A673 (cell line): ENCODE measurements around the gene PSMG3. TPM values are rescaled to one million over a fixed set of nuclear protein-coding genes. Genes with fewer than 3 reads are reported as not detected.

Experiments used
- BruUV-seq: library from RNA; stranded (reverse); fragments of 400-500 nt; replicated peaks from 2 replicates; lab custom pipeline; 2021; lab: Mats Ljungman, UMichigan
- CTCF ChIA-PET: fragments of 300-600 bp; sonication (Branson Sonifier 250); formaldehyde crosslinking; loops from one replicate; lab custom pipeline; 2022; ENCODE audit warnings: antibody characterized with exemption; lab: Charles Lee
- POLR2A ChIA-PET: fragments of 300-600 bp; sonication (Branson Sonifier 250); formaldehyde crosslinking; loops from one replicate; lab custom pipeline; 2022; ENCODE audit warnings: antibody characterized with exemption; ENCODE audit not compliant: low non-redundant PET; lab: Charles Lee
- DNase-seq: peaks from one replicate; pipeline ENCODE4 v3.0.0-alpha.2; 2015; ENCODE audit warnings: low spot score
- H3K27ac ChIP-seq: fragments of 200-600 bp; sonication (generic); 2 replicates; pipeline ENCODE4 v1.5.1; 2016; ENCODE audit warnings: mixed run types, low read depth, mild to moderate bottlenecking, mixed read lengths, antibody characterized with exemption, low read length; ENCODE audit not compliant: poor library complexity, severe bottlenecking
- H3K27me3 ChIP-seq: fragments of 200-600 bp; sonication (generic); replicated peaks from 2 replicates; pipeline ENCODE4 v1.6.1; 2017; ENCODE audit warnings: mixed run types, low read depth, mild to moderate bottlenecking, mixed read lengths, antibody characterized with exemption, low read length; ENCODE audit not compliant: insufficient read depth, poor library complexity
- H3K36me3 ChIP-seq: fragments of 200-600 bp; sonication (generic); 2 replicates; pipeline ENCODE4 v1.6.1; 2016; ENCODE audit warnings: mixed run types, mild to moderate bottlenecking, mixed read lengths, antibody characterized with exemption, low read length; ENCODE audit not compliant: insufficient read depth, poor library complexity, severe bottlenecking
- H3K4me1 ChIP-seq: fragments of 200-600 bp; sonication (generic); 2 replicates; pipeline ENCODE4 v1.6.1; 2017; ENCODE audit warnings: mixed run types, mild to moderate bottlenecking, mixed read lengths, antibody characterized with exemption, low read length; ENCODE audit not compliant: insufficient read depth, poor library complexity, severe bottlenecking
- H3K4me3 ChIP-seq: fragments of 200-600 bp; sonication (generic); 2 replicates; pipeline ENCODE4 v1.5.1; 2016; ENCODE audit warnings: low read depth, mixed run types, mild to moderate bottlenecking, mixed read lengths, low read length; ENCODE audit not compliant: poor library complexity, severe bottlenecking
- H3K9me3 ChIP-seq: fragments of 200-600 bp; sonication (generic); 2 replicates; pipeline ENCODE4 v1.6.1; 2016; ENCODE audit warnings: mixed run types, low read depth, mild to moderate bottlenecking, mixed read lengths, antibody characterized with exemption, low read length; ENCODE audit not compliant: poor library complexity, severe bottlenecking
- CTCF ChIP-seq: fragments of 300-800, 200-600 bp; sonication (generic); conservative IDR thresholded peaks from 2 replicates; pipeline ENCODE4 v1.5.1; 2017; ENCODE audit warnings: low read depth, mild to moderate bottlenecking, antibody characterized with exemption, low read length, moderate library complexity, mixed read lengths
- EZH2 ChIP-seq: fragments of 200-600 bp; sonication (generic); IDR thresholded peaks from 2 replicates; pipeline ENCODE4 v1.6.1; 2017; ENCODE audit warnings: borderline replicate concordance, low read depth, mild to moderate bottlenecking, mixed read lengths, antibody characterized with exemption, low read length; ENCODE audit not compliant: poor library complexity, severe bottlenecking
- intact Hi-C: fragments of 100-400 bp; cut with micrococcal nuclease; formaldehyde crosslinking; loops from one replicate; pipeline ENCODE4 v1.10.0; 2022; ENCODE audit not compliant: unreplicated experiment
- total RNA-seq: library from RNA; stranded (reverse); gene quantifications from 2 replicates; pipeline ENCODE4 v1.2.3, GENCODE V29; 2021

The PSMG3 gene
- total RNA-seq, 1 experiment from 2014 or later = 54.9 TPM

DNA sequence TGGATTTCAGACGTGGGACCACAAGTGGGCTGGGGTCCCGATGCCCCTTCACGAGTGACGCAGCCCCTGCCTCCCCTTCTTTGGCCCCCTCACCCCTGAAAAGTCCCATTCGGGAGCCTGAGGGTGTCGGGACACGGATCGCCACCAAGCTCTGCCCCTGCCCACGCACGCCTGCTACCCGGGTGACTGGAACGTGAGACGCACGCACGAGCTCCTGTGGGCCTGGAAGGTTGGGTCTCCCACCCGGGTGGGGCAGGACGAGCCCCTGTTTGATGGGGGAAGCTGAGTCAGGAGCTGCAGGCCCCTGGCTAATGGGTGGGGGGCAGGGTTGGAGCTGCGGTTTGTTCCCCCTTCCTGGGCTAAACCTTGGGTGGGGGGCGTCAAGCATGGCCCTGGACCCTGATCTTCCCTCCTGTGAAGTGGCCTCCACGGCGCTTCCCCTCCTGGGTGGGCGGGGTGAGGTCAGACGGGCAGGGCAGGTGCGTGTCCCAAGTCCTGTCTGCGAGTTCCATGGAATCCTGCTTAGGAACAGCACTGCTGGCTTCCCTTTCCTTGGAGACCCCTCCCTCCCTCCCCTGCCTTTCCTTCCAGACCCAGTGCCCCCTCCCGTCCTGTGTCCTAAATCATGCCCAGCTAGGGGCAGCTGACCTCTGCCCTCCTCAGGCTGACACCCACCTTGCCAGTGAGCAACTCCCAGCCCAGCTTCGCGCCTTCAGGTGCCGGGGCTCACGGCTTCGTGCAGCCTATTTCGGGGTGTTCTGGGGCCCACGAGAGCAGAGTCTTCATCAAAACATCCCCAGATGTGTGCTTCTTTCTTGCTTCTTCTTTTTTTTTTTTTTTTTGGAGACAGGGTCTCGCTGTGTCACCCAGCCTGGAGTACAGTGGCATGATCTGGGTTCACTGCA lies 8.5 kb downstream of the PSMG3 start:
- H3K27ac ChIP-seq = no peak overlapping the region
- H3K27me3 ChIP-seq = no peaks in the 10 kb centered on the region
- no peaks in the 10 kb centered on the region for H3K9me3 ChIP-seq
- no TSS peak for BruUV-seq
- TF ChIP-seq CTCF (no peak), EZH2 (no peak)
- DNase-seq = no peak
- no peak overlapping the region for H3K4me3 ChIP-seq
- H3K36me3 ChIP-seq = peaks cover 5% of the 10 kb centered on the region
- POLR2A ChIA-PET = interaction anchor here (0.6 kb wide), 1 partner anchor 772 kb away, joined by 4 read pairs; no protein-coding TSS in a partner anchor
- CTCF ChIA-PET = no interaction called here
- no peaks in the 10 kb centered on the region for H3K4me1 ChIP-seq
- intact Hi-C loops = no loop called here

DNA sequence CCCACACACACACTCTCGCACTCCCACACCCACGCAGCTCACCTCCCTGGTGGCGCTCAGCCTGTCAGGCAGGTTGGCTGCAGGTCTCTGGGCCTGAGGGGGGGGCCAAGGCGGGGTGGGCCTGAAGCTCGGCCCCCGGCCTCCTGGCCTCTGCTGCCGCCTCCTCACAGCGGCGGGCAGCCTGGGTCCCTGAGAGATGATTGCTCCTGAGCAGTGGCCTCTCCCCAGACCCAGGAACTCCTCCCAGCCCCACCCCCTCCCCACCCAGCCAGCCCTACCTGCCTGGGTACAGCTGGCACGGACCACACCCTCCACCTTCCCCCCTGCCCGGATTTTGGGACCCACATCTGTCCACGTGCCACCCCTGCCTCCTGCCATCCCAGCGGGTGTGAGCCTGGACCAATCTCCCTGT lies 9.2 kb downstream of the PSMG3 start:
- BruUV-seq = no TSS peak
- no peak overlapping the region for H3K4me3 ChIP-seq
- H3K36me3 ChIP-seq = peaks cover 5% of the 10 kb centered on the region
- intact Hi-C loops = no loop called here
- no peak overlapping the region for H3K27ac ChIP-seq
- DNase-seq = no peak
- H3K9me3 ChIP-seq = no peaks in the 10 kb centered on the region
- no peaks in the 10 kb centered on the region for H3K4me1 ChIP-seq
- no peaks in the 10 kb centered on the region for H3K27me3 ChIP-seq
- POLR2A ChIA-PET = interaction anchor here (0.6 kb wide), 1 partner anchor 773 kb away, joined by 4 read pairs; no protein-coding TSS in a partner anchor
- TF ChIP-seq CTCF = no peak
- no peak for TF ChIP-seq EZH2
- CTCF ChIA-PET = no interaction called here

GRCh38 chr7:1559626-1560590 lies 9.9 kb downstream of the PSMG3 start:
- Histone ChIP-seq H3K27ac (no peak overlapping the region), H3K9me3 (no peaks in the 10 kb centered on the region), H3K4me1 (no peaks in the 10 kb centered on the region), H3K36me3 (no peaks in the 10 kb centered on the region), H3K4me3 (no peak overlapping the region), H3K27me3 (no peaks in the 10 kb centered on the region)
- DNase-seq = no peak
- intact Hi-C loops = no loop called here
- BruUV-seq = no TSS peak
- TF ChIP-seq CTCF (no peak), EZH2 (no peak)
- CTCF ChIA-PET = no interaction called here
- POLR2A ChIA-PET = no interaction called here
